MM.1S (cell line): ENCODE results near the gene GARIN5A.

ENCODE experiments used
- EZH2 ChIP-seq: fragments of 300-600 bp; sonication (generic); optimal IDR thresholded peaks from 2 replicates; pipeline ENCODE3; 2017; ENCODE audit warnings: low read depth, mild to moderate bottlenecking, antibody characterized with exemption, low read length, mixed read lengths
- TF ChIP-seq, protein P1 (sequence below): fragments of 300-600 bp; sonication (generic); IDR thresholded peaks from 2 replicates; pipeline ENCODE4 v1.5.1; 2016; ENCODE audit warnings: antibody characterized with exemption, low read length, mixed read lengths

- TF ChIP-seq, protein P1, sequence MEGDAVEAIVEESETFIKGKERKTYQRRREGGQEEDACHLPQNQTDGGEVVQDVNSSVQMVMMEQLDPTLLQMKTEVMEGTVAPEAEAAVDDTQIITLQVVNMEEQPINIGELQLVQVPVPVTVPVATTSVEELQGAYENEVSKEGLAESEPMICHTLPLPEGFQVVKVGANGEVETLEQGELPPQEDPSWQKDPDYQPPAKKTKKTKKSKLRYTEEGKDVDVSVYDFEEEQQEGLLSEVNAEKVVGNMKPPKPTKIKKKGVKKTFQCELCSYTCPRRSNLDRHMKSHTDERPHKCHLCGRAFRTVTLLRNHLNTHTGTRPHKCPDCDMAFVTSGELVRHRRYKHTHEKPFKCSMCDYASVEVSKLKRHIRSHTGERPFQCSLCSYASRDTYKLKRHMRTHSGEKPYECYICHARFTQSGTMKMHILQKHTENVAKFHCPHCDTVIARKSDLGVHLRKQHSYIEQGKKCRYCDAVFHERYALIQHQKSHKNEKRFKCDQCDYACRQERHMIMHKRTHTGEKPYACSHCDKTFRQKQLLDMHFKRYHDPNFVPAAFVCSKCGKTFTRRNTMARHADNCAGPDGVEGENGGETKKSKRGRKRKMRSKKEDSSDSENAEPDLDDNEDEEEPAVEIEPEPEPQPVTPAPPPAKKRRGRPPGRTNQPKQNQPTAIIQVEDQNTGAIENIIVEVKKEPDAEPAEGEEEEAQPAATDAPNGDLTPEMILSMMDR, result no peak; the same call in none of the 2 replicates
- no peak for TF ChIP-seq EZH2
Observed at GRCh38 chr19:50465986-50466705, 10.5 kb downstream of the GARIN5A start.
